ENCODE results near the gene TBC1D2B. TPM values are rescaled to one million over a fixed set of nuclear protein-coding genes. Genes with fewer than 3 reads are reported as not detected.

Gene TBC1D2B
- polyA plus RNA-seq, 1 donor from 2014 or later: 9.4 TPM

DNA sequence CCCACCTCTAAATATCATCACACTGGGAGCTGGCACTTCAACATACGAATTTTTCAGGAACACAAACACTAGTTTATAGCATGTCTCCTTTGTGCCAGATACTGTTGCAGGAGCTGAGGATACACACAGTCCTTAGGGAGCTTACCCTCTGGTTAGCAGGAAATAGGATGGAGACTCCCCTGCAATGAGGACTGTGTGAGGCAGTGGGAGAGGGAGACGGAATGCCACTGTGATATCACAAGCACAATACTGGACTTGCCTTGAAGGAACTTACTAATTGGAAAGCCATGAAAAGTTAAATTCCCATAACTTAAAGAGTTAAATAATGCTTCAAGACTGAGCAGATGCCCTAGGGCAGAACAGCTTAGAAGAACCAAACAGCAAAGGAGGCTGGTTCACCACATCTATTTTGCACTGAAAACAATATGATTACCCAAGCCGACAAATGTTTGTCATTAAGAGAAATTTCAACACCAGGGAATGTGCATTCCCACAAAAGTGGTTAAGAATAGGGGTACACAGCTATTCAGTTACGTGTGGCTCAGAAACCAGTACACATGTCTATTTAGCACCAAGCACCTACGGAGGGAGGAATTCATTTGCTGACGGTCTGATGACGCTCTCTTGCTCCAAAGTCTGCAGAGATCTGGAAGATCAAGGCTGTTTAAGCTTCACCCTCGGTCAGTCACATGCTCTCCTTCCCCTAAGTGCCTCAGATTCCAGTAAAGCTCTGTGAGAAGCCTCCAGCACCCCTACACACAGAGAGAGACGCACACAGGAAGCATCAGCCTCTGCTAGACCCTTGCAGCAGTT, 5.2 kb downstream of the TBC1D2B start:
- Histone ChIP-seq H3K9ac (ENCODE audit: low read length) (no peak overlapping the region), H3K9me3 (ENCODE audit: low read length) (no peaks in the 10 kb centered on the region), H3K4me3 (ENCODE audit: low read length) (no peak overlapping the region), H3K27me3 (ENCODE audit: insufficient read depth, low read depth, low read length) (no peaks in the 10 kb centered on the region), H3K9me2 (ENCODE audit: insufficient read depth, low read length) (no peaks in the 10 kb centered on the region), H3K36me3 (ENCODE audit: insufficient read depth, low read length) (no peaks in the 10 kb centered on the region), H3F3A (ENCODE audit: insufficient read depth, low read length, poor library complexity, severe bottlenecking) (no peaks in the 10 kb centered on the region), H2AFZ (ENCODE audit: low read depth, low read length) (no peak overlapping the region), H4K20me1 (ENCODE audit: insufficient read depth) (no peaks in the 10 kb centered on the region), H3K4me2 (ENCODE audit: low read length) (no peak overlapping the region), H3K27ac (ENCODE audit: low read length) (no peak overlapping the region), H3K79me2 (replicated peaks; ENCODE audit: insufficient read depth, low read length) (peaks cover 6% of the 10 kb centered on the region)
- no peak for TF ChIP-seq EZH2 (IDR thresholded peaks at IDR 0.05; ENCODE audit: borderline replicate concordance, insufficient read depth, low read length, poor library complexity, severe bottlenecking)
- TF ChIP-seq RAD21 (conservative IDR thresholded peaks at IDR 0.05): no peak
- TF ChIP-seq POLR2AphosphoS5 (IDR thresholded peaks at IDR 0.05): no peak
- no peak for TF ChIP-seq SMC3 (conservative IDR thresholded peaks at IDR 0.05; ENCODE audit: poor library complexity)
- TF ChIP-seq, protein P1, sequence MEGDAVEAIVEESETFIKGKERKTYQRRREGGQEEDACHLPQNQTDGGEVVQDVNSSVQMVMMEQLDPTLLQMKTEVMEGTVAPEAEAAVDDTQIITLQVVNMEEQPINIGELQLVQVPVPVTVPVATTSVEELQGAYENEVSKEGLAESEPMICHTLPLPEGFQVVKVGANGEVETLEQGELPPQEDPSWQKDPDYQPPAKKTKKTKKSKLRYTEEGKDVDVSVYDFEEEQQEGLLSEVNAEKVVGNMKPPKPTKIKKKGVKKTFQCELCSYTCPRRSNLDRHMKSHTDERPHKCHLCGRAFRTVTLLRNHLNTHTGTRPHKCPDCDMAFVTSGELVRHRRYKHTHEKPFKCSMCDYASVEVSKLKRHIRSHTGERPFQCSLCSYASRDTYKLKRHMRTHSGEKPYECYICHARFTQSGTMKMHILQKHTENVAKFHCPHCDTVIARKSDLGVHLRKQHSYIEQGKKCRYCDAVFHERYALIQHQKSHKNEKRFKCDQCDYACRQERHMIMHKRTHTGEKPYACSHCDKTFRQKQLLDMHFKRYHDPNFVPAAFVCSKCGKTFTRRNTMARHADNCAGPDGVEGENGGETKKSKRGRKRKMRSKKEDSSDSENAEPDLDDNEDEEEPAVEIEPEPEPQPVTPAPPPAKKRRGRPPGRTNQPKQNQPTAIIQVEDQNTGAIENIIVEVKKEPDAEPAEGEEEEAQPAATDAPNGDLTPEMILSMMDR (IDR thresholded peaks at IDR 0.05; ENCODE audit: poor library complexity, severe bottlenecking): no peak
- no peak for TF ChIP-seq MXI1 (conservative IDR thresholded peaks at IDR 0.05; ENCODE audit: poor library complexity, severe bottlenecking)
- no peak for TF ChIP-seq TAF1 (IDR thresholded peaks at IDR 0.05; ENCODE audit: low read depth)
- no peak for TF ChIP-seq REST (IDR thresholded peaks at IDR 0.05; ENCODE audit: borderline replicate concordance)
- TF ChIP-seq EP300 (conservative IDR thresholded peaks at IDR 0.05; ENCODE audit: poor library complexity, severe bottlenecking): no peak

DNA sequence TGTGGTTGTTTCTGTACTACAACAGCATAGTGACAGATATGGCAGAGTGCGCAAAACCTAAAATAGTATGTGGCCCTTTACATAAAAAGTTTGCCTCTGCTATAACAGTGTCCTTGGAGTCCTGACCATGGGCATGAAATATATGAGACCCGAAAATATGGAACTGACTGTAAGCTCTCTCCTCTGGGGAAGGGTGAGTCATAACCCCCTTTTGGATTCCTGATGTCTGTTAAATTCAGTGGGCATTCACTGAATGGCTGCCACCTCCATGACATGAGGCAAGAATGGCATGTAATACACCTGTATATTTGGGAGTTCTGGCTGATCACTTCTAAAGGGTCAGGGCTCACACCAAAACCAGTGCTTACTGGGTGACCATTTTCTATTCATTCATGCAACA, 6.1 kb downstream of the TBC1D2B start:
- H2AFZ ChIP-seq (ENCODE audit: low read depth, low read length): no peak overlapping the region
- no peak overlapping the region for H3K9ac ChIP-seq (ENCODE audit: low read length)
- no peaks in the 10 kb centered on the region for H3K9me2 ChIP-seq (ENCODE audit: insufficient read depth, low read length)
- H3K9me3 ChIP-seq (ENCODE audit: low read length): no peaks in the 10 kb centered on the region
- TF ChIP-seq POLR2AphosphoS5 (IDR thresholded peaks at IDR 0.05) (no peak), RAD21 (conservative IDR thresholded peaks at IDR 0.05) (no peak)
- TF ChIP-seq, protein P1 (IDR thresholded peaks at IDR 0.05; ENCODE audit: poor library complexity, severe bottlenecking): no peak
- no peak overlapping the region for H3K27ac ChIP-seq (ENCODE audit: low read length)
- H3K27me3 ChIP-seq (ENCODE audit: insufficient read depth, low read depth, low read length): no peaks in the 10 kb centered on the region
- no peaks in the 10 kb centered on the region for H3K36me3 ChIP-seq (ENCODE audit: insufficient read depth, low read length)
- no peak overlapping the region for H3K4me3 ChIP-seq (ENCODE audit: low read length)
- no peak overlapping the region for H3K4me2 ChIP-seq (ENCODE audit: low read length)
- no peaks in the 10 kb centered on the region for H3F3A ChIP-seq (ENCODE audit: insufficient read depth, low read length, poor library complexity, severe bottlenecking)
- H4K20me1 ChIP-seq (ENCODE audit: insufficient read depth): no peaks in the 10 kb centered on the region
- H3K79me2 ChIP-seq (replicated peaks; ENCODE audit: insufficient read depth, low read length): peaks cover under 1% of the 10 kb centered on the region

Data from neural cell (in vitro differentiated cells).